ENCODE results near the gene KRTAP1-1.
"Not testable (repeated sequence)": the region's sequence is repeated elsewhere in the genome, so short reads cannot be mapped to it uniquely, and the experiment has no call there.

GRCh38 chr17:41054556-41054955 lies 13.3 kb upstream of the KRTAP1-1 start:
- TF ChIP-seq PHF8 (IDR thresholded peaks at IDR 0.05; ENCODE audit: borderline replicate concordance, low read depth); RNF2 (IDR thresholded peaks at IDR 0.05; ENCODE audit: borderline replicate concordance, low read depth); CTCF (IDR thresholded peaks at IDR 0.05); BHLHE40 (IDR thresholded peaks at IDR 0.05; ENCODE audit: low read depth, low read length); MAX (IDR thresholded peaks at IDR 0.05); NR3C1 (IDR thresholded peaks at IDR 0.05); POLR2A (IDR thresholded peaks at IDR 0.05; ENCODE audit: low read length): not testable (repeated sequence)

Measured in A549 (cell line).